ENCODE measurements around the gene CA9.

GRCh38 chr9:35661756-35662350 is 11.9 kb upstream of the CA9 start:
- TF ChIP-seq, protein P1, sequence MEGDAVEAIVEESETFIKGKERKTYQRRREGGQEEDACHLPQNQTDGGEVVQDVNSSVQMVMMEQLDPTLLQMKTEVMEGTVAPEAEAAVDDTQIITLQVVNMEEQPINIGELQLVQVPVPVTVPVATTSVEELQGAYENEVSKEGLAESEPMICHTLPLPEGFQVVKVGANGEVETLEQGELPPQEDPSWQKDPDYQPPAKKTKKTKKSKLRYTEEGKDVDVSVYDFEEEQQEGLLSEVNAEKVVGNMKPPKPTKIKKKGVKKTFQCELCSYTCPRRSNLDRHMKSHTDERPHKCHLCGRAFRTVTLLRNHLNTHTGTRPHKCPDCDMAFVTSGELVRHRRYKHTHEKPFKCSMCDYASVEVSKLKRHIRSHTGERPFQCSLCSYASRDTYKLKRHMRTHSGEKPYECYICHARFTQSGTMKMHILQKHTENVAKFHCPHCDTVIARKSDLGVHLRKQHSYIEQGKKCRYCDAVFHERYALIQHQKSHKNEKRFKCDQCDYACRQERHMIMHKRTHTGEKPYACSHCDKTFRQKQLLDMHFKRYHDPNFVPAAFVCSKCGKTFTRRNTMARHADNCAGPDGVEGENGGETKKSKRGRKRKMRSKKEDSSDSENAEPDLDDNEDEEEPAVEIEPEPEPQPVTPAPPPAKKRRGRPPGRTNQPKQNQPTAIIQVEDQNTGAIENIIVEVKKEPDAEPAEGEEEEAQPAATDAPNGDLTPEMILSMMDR (conservative IDR thresholded peaks at IDR 0.05; ENCODE audit: low read depth in 2 of 2): no peak
- TF ChIP-seq, protein P2, sequence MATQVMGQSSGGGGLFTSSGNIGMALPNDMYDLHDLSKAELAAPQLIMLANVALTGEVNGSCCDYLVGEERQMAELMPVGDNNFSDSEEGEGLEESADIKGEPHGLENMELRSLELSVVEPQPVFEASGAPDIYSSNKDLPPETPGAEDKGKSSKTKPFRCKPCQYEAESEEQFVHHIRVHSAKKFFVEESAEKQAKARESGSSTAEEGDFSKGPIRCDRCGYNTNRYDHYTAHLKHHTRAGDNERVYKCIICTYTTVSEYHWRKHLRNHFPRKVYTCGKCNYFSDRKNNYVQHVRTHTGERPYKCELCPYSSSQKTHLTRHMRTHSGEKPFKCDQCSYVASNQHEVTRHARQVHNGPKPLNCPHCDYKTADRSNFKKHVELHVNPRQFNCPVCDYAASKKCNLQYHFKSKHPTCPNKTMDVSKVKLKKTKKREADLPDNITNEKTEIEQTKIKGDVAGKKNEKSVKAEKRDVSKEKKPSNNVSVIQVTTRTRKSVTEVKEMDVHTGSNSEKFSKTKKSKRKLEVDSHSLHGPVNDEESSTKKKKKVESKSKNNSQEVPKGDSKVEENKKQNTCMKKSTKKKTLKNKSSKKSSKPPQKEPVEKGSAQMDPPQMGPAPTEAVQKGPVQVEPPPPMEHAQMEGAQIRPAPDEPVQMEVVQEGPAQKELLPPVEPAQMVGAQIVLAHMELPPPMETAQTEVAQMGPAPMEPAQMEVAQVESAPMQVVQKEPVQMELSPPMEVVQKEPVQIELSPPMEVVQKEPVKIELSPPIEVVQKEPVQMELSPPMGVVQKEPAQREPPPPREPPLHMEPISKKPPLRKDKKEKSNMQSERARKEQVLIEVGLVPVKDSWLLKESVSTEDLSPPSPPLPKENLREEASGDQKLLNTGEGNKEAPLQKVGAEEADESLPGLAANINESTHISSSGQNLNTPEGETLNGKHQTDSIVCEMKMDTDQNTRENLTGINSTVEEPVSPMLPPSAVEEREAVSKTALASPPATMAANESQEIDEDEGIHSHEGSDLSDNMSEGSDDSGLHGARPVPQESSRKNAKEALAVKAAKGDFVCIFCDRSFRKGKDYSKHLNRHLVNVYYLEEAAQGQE (IDR thresholded peaks at IDR 0.05; ENCODE audit: unreplicated experiment): no peak
